H1 (cell line): ENCODE measurements around the gene RGS11.

Source experiments
- BRCA1 ChIP-seq: IDR thresholded peaks from 2 replicates; pipeline ENCODE4 v1.6.1; 2012; ENCODE audit warnings: low read depth, low read length, improper control_type of control experiment
- CHD1 ChIP-seq: IDR thresholded peaks from 2 replicates; pipeline ENCODE4 v1.6.1; 2012; ENCODE audit warnings: low read depth, low read length, improper control_type of control experiment
- CHD2 ChIP-seq: IDR thresholded peaks from 2 replicates; pipeline ENCODE4 v1.6.1; 2012; ENCODE audit warnings: low read length, improper control_type of control experiment
- CTCF ChIP-seq, 3 experiments: IDR thresholded peaks; 1 replicate in 2 of 3; 2 replicates in 1 of 3; pipeline versions ENCODE4 v1.5.1 to v1.6.1; 2011; ENCODE audit warnings: low read length in 3 of 3, mild to moderate bottlenecking in 3 of 3, inconsistent platforms in 2 of 3, low read depth in 1 of 3, moderate library complexity in 1 of 3; ENCODE audit not compliant: insufficient read depth in 1 of 3; ENCODE audit errors: control extremely low read depth in 1 of 3
- EP300 ChIP-seq, 2 experiments: IDR thresholded peaks; 1 replicate in 1 of 2; 2 replicates in 1 of 2; pipeline ENCODE4 v1.6.1; 2011 to 2012; ENCODE audit warnings: low read depth in 2 of 2, low read length in 2 of 2, mild to moderate bottlenecking in 2 of 2, borderline replicate concordance in 1 of 2, inconsistent platforms in 1 of 2, moderate library complexity in 1 of 2
- RBBP5 ChIP-seq: IDR thresholded peaks from 2 replicates; pipeline ENCODE4 v1.7.1; 2012; ENCODE audit warnings: low read depth, mild to moderate bottlenecking, inconsistent platforms, low read length, moderate library complexity, borderline replicate concordance
- RXRA ChIP-seq: IDR thresholded peaks from 2 replicates; pipeline ENCODE4 v1.6.1; 2011; ENCODE audit warnings: low read depth, mild to moderate bottlenecking, low read length, moderate library complexity; ENCODE audit not compliant: insufficient read depth
- ZNF274 ChIP-seq: IDR thresholded peaks from 2 replicates; pipeline ENCODE4 v1.7.0; 2012; ENCODE audit warnings: low read length, borderline replicate concordance; ENCODE audit errors: extremely low read depth
- TF ChIP-seq, protein P1 (sequence below): IDR thresholded peaks from 2 replicates; pipeline ENCODE4 v1.6.1; 2012; ENCODE audit warnings: inconsistent platforms
- TF ChIP-seq, protein P2 (sequence below): IDR thresholded peaks from 2 replicates; pipeline ENCODE4 v1.6.1; 2012; ENCODE audit warnings: inconsistent platforms

- TF ChIP-seq CTCF (IDR thresholded peaks at IDR 0.05; ENCODE audit: control extremely low read depth in 1 of 3, insufficient read depth in 1 of 3, low read depth in 1 of 3, low read length in 3 of 3) (no peak), BRCA1 (no peak), RXRA (no peak), CHD2 (no peak), CHD1 (no peak), EP300 (IDR thresholded peaks at IDR 0.05; ENCODE audit: borderline replicate concordance in 1 of 2, low read depth in 2 of 2, low read length in 2 of 2) (no peak), RBBP5 (no peak), ZNF274 (no peak)
- TF ChIP-seq, protein P1, sequence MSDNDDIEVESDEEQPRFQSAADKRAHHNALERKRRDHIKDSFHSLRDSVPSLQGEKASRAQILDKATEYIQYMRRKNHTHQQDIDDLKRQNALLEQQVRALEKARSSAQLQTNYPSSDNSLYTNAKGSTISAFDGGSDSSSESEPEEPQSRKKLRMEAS, result no peak
- TF ChIP-seq, protein P2, sequence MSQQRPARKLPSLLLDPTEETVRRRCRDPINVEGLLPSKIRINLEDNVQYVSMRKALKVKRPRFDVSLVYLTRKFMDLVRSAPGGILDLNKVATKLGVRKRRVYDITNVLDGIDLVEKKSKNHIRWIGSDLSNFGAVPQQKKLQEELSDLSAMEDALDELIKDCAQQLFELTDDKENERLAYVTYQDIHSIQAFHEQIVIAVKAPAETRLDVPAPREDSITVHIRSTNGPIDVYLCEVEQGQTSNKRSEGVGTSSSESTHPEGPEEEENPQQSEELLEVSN, result no peak
These were observed 22.1 kb upstream of the RGS11 start for GRCh38 chr16:297832-298231.
